Stimulated activated CD4-positive, alpha-beta T cell treated with anti-CD3 and anti-CD28 coated beads, Interleukin-12 subunit alpha, Interleukin-12 subunit beta, amount 100 ng/mL, for 48 hours (primary cell): Measurements from ENCODE around the gene FARS2.

Source experiments
- DNase-seq, 3 donors: peaks; one replicate each; pipeline ENCODE4 v3.0.0-alpha.2; 2020; ENCODE audit warnings: low read depth in 2 of 3, low spot score in 1 of 3

FARS2 gene

GRCh38 chr6:5248302-5249098 lies 12.8 kb upstream of the FARS2 start:
- no peak for DNase-seq

- no peak for DNase-seq
These were observed 11.7 kb upstream of the FARS2 start for GRCh38 chr6:5249451-5250122.

- no peak for DNase-seq
These were observed 10.9 kb upstream of the FARS2 start for GRCh38 chr6:5250451-5250850.

GRCh38 chr6:5250911-5251310 lies 10.4 kb upstream of the FARS2 start:
- DNase-seq = no peak

GRCh38 chr6:5256952-5257351 lies 4.4 kb upstream of the FARS2 start:
- no peak for DNase-seq

- DNase-seq = no peak
These were observed 3.9 kb upstream of the FARS2 start for GRCh38 chr6:5257400-5257799.

- DNase-seq = no peak
These were observed 1.9 kb upstream of the FARS2 start for GRCh38 chr6:5259428-5259827.

GRCh38 chr6:5260111-5260620 lies 1.1 kb upstream of the FARS2 start:
- peak; percentile 51 to 65 (median 62) for DNase-seq

- no peak for DNase-seq
These were observed 314 bp downstream of the FARS2 start for GRCh38 chr6:5261545-5262109.

- DNase-seq = no peak
These were observed 5.1 kb downstream of the FARS2 start for GRCh38 chr6:5266423-5266822.

GRCh38 chr6:5270093-5270680 lies 8.9 kb downstream of the FARS2 start:
- DNase-seq = no peak

- DNase-seq = no peak
These were observed 10.6 kb downstream of the FARS2 start for GRCh38 chr6:5271926-5272325.

- no peak for DNase-seq
These were observed 12.9 kb downstream of the FARS2 start for GRCh38 chr6:5274231-5274630.

GRCh38 chr6:5275497-5275896 lies 14.2 kb downstream of the FARS2 start:
- no peak for DNase-seq

GRCh38 chr6:5276581-5276980 lies 15.3 kb downstream of the FARS2 start:
- DNase-seq = no peak

- DNase-seq = no peak
These were observed 16.3 kb downstream of the FARS2 start for GRCh38 chr6:5277589-5277988.

- no peak for DNase-seq
These were observed 16.7 kb downstream of the FARS2 start for GRCh38 chr6:5278047-5278446.

- no peak for DNase-seq
These were observed 17.3 kb downstream of the FARS2 start for GRCh38 chr6:5278565-5279120.

GRCh38 chr6:5279891-5280338 lies 18.6 kb downstream of the FARS2 start:
- DNase-seq = peak in 1 of 3 donors; percentile 38

- no peak for DNase-seq
These were observed 19.6 kb downstream of the FARS2 start for GRCh38 chr6:5280920-5281319.

- no peak for DNase-seq
These were observed 20.9 kb downstream of the FARS2 start for GRCh38 chr6:5282191-5282623.
